GM19240 (cell line): ENCODE measurements around the gene TUBE1.
"Not testable (repeated sequence)": the region's sequence is repeated elsewhere in the genome, so short reads cannot be mapped to it uniquely, and the experiment has no call there.

Experiments
- DNase-seq: peaks from one replicate; pipeline ENCODE4 v3.0.0; 2011; ENCODE audit warnings: low spot score; ENCODE audit not compliant: insufficient read length

Gene TUBE1, protein sequence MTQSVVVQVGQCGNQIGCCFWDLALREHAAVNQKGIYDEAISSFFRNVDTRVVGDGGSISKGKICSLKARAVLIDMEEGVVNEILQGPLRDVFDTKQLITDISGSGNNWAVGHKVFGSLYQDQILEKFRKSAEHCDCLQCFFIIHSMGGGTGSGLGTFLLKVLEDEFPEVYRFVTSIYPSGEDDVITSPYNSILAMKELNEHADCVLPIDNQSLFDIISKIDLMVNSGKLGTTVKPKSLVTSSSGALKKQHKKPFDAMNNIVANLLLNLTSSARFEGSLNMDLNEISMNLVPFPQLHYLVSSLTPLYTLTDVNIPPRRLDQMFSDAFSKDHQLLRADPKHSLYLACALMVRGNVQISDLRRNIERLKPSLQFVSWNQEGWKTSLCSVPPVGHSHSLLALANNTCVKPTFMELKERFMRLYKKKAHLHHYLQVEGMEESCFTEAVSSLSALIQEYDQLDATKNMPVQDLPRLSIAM

DNA sequence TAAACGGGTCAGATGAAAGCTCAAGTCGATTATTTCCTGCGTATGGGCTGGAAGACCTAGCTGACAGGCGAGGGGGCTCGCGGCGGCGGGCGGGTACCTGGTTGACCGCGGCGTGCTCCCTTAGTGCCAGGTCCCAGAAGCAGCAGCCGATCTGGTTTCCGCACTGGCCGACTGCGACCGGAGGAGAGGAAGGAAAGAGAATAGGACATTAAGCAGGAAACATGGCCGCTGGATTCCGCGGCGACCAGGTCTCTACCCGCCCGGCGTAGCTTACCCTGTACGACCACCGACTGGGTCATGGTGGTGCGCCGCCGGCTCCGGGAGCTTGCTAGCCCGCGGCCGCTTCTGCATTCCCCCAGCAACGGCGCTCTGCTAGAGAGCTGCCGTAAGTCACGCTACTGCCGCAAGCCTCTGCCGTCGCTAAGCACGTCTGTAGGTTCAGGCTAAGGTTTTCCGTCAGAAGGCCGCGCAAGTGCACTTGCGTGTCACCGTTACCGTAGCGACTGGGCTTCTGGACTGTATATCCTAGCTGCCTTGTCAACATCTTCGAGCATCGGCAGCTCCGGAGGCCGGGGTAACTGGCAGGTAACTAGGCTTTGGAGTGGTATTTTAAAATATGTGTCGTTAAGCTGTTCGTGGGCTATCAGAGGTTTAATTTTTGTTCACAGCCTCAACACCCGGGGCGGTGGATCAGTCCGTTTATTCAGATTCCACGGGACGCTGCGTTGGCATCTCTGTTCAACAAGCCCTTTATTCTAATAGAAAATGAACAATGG is at the start of gene TUBE1, which contains the start of gene FAM229B:
TSS of gene TUBE1 (minus strand) at position 347 of the 776 bp plus-strand sequence. CDS start at position 299, 48 bp downstream.
TSS of gene FAM229B (plus strand) at position 456 of the 776 bp plus-strand sequence. CDS start 11,693 bp downstream, outside the sequence.
- peak; percentile 56 for DNase-seq

DNA sequence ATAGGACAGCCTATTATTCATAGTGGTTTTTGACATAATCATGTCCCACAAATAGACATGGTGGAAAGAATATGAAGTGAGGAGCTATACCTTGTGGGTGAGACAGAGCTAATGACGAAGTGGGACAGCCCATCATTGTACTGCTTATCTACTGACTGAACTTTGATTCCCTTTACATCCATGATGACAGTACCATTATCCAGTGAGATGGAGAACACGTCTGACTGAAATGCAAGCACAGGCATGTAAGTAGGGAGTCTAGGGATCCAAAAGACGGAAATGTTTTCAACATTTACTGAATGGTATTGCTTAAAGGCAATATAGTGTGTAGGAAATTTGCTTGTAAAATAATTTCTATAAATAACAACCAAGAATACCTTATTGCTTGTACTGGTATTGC is 43.6 kb upstream of the TUBE1 start:
- no peak for DNase-seq

DNA sequence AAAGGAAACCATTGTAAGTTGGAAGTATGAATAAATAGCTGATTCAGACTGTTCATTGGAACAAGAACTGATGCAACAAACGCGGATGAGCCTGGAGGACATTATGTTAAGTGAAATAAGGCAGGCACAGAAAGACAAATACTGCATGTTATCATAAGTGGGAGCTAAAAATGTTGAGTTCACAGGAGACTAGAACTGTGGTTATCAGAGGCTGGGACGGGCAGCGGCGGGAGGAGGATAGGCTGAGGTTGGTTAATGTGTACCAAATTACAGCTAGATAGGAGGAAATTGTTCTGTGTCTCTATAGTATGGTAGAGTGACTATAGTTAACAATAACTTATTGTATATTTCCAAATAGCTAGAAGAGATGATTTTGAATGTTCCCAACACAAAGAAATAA is 40.9 kb upstream of the TUBE1 start:
- DNase-seq, result no peak

DNA sequence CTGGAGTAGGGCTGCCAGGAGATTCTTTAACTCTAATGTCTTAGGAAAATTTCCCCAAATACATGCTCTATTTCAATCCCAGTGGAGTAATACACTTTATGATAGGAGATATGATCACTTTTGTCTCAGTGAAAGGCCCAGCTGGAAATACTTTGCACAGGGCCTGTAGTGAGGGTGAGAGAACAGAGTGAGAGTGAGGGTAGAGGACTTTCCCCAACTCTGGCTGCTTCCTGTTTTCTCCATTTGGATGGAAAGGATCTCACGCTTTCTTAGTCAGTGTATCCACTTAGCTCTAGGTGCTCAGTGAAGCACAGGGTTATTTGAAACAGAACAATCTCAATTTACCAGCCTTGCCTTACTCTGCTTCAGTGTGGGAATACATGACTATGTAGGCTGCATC is 36.7 kb upstream of the TUBE1 start:
- DNase-seq, result no peak

DNA sequence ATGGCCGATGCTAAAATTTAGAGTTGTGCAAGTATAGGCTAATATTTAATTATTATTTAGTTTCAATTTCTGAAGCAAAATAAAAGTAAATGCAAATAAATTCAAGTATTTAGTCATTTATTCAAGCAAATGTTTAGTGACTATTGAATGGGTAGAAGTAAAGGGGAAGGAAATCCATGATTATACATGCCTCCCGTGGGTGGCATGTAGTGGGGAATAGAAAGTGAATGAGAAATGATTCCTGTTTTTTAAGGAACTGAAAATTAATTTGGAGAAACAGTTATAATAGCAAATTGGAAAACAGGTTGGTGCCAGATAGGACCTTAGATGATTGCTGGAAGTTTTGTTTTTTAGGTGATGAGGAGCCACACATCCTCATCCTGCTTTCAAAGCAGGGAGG is 35.5 kb upstream of the TUBE1 start:
- DNase-seq, result no peak

DNA sequence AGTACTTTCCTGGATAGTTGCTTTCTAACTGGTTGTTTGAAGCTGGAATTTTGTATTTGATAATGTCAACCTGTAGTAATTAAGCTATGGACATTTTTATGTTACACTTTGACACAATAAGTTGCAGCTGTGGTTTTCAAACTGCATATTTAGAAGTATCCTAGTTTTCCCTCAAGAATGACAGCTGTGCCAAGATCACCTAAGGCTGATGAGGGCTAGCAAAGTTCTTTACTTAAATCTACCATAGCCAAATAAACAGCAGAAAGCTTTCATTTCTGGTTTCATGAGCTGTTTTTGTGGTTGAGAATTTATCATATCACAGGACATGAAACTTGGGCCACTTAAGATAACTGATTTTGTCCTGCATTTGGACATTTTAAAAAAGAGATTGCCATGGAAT is 30.8 kb upstream of the TUBE1 start:
- DNase-seq, result no peak

DNA sequence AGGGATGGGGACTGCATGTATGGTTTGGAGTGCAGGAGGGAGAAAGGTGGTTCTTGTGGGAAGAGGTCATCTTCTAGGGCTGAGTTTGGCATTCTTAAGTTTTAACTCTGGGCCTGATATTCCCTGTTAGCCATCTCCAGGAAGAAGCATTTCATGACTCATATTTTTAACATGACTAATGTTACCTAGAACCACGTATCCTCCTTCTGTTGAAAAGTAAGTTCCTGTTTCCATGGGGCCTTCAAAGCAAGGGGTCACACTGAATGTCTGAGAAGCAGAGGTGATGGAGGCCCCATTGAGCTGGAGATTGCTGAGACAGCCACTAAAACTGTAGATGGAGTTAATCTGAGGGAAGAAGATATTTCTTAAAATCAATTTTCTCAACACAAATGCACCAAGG is 30.3 kb upstream of the TUBE1 start:
- DNase-seq, result no peak

DNA sequence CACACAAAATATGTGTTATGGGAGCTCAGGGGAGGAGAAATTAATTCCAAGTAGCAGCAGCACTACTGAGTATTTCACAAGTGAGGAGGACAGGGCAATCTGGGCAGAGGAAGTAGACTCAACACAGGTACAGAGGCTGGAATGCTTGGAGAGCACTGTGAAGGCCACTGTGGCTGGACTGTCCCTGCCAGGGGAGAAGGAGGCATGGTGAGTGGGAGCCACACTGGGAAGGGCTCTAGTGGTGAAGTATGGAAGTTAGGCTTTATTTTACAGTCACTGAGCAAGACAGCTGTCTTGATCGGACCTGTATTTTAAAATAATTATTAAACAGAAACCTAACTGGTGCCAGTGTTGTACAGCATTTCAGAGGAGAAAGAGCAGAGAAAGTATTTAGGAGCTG is 28.9 kb upstream of the TUBE1 start:
- DNase-seq, result no peak

DNA sequence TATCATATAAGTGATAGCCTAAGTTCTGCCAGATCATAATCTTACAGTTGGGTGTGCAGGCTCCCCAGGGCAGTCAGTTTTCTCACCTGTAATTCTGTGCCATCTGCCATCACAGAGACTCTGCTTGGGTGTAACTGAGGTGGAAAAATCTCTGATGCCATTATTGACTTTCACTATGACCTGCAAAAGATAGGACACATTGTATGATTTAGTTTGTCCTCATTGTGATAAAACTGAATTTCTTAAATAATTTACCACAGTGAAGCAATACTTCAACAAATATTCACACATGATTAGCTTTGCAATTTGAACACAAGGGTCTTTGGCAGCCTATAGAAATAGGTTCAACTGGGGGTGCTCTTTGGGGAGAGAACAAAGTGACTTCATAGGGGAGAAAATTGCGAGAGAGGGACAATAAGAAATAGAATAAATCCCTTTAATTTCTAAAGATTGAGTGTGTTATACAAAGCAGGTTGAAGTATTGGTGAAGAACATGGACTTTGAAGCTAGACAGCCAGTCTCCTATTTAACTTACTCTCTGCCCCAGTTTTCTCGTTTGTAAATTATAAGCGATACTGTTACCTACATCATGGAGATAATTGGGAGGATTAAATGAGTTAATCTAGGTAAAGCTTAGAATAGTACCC is 27.4 kb upstream of the TUBE1 start:
- DNase-seq, result no peak

DNA sequence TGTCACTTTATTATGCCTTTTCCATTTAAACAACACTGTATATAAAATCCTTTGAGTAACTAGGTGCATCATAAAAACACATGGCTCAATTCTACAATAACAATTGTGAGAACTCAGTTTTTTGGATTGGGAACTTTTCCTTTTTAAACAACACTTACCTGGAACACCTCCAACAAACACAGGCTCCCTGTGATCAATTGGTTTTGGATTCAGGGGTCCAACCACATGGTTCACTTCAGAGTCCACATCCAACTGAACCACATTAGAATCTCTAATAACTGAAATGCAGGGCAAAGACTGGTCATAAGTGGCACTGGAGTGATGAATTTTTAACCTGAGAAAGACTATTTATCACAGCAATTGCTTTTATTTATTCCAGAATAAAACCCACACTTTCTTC is 26.6 kb upstream of the TUBE1 start:
- DNase-seq, result no peak

DNA sequence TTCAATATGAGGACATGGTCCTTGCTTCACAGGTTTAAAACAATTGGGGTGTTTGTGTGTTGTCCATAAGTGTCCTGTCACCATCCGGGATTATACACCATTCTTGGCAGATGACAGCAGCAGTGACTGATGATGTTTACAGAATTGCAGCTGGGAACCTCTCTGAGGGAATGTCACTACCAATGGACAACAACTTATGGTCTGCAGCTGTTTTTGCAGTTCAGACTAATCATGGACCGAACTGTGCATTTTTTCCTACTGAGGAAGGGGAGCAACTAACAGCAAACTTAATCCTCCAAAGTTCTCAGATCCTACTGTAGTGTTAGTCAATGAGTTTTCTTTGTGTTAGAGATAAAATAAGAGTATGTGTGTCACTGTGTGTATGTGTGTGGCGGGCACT is 26.1 kb upstream of the TUBE1 start:
- no peak for DNase-seq

DNA sequence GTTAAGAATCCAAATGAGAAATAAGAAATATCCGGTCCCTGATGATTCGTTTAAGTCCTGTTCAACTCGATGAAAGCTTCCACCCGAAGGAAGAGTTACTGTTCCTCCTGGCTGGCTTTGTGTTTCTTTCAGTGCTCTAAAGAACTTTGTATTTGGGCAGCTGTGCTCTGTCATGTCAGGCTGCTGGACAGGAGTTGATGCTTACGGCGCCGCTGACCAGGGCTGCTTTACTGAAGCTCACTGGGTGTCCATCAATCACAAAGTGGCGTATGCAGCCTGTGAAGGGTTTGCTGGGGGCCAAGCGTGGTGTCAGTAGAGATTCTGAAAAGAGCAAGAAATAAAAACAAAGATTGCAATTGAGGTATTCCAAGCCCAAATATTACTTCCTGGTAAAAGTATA is 22.0 kb upstream of the TUBE1 start:
- DNase-seq, result no peak

DNA sequence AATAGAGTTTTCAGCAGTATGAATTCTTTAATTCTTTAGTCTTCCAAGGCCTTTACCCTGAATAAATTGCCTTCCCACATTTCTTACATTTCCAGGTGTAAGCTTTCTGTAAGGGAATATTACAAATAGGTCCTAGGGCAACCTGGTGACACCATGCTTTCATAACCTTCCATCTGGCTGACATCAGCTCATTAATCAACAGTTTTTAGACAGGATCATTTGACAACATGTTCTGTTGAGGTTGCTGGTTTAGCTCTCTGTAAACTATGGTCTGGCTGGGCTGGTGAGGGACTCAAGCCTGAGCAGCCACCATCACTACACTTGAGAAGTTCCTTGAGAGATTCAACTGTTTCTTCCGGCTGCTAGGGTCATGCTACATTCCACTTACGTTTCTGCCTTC is 19.3 kb upstream of the TUBE1 start:
- no peak for DNase-seq

DNA sequence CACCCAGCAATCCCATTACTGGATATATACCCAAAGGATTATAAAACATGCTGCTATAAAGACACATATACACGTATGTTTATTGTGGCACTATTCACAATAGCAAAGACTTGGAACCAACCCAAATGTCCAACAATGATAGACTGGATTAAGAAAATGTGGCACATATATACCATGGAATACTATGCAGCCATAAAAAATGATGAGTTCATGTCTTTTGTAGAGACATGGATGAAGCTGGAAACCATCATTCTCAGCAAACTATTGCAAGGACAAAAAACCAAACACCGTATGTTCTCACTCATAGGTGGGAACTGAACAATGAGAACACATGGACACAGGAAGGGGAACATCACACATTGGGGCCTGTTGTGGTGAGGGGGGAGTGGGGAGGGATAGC is 18.7 kb upstream of the TUBE1 start:
- DNase-seq, result not testable (repeated sequence)

DNA sequence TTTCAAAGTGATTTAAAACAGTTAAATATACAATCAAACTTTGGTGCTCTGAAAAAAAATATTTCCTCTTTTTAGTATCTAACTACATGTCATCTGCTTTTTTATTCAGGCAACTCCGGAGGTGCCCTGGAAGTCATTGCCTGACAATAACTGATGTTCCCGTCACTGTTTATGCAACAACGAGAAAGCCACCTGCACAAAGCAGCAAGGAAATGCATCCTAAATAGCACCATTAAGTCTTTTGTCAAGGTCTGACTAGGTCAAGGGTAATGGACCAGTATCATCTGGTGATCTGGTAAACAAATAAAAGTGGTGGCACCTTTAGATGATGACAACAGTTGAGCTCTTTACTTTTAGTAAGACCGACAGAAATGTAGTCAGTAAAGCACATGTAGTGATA is 13.3 kb upstream of the TUBE1 start:
- no peak for DNase-seq

DNA sequence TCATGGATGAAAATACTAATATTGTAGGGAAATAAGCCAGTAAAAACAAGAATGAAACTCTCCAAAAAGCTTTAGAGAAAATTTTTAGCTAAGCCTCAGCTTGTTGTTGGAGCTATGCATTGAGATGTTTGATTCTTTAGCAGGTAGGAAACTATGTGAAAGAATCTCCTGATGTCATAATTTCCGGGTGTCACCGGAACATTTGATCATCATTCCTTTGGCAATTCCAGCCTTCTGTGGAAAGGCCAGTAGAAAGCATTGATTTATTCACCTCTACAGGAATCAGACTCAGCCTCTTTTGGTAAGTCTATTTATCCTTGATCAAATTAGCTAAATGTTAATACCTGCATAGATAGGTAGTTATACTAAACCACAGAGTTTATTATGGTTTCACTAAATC is 9.6 kb upstream of the TUBE1 start:
- no peak for DNase-seq

DNA sequence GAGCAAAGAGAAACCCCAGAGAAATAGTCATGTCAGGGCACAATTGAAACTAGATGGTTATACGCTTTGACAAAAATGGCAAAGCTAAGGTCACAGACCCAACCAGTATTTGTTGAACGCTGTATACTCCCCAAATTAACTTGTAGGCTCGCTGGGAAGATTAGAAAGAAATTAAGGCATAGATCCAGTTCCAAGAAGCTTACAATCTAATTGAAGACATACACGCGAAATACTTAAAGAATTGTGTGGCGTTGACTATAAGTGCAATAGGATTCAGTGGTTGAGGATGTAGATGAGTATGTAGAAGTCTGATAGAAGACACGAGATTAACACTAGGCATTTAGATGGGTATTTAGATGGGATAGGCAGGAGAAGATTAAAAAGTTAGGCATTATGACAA is 634 bp upstream of the TUBE1 start:
- DNase-seq, result no peak

DNA sequence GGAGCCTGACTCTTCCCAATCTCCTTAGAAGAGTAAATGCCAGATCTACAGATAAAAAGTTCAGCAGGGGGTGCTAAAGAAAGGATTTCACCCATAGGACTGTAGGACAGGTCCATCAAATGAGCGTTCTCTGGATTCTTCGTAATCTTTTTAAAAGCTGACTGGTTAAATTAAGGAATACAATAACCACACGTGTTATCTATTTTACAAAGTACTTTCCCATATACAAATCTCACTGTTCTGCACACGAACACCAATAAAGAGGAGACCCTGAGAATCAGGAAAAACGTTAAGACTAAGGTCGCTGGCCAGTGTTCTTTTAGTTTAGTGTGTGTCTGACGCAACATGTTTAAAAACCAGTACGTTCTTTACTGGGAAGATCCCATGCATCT is 542 bp downstream of the TUBE1 start:
- DNase-seq, result no peak

DNA sequence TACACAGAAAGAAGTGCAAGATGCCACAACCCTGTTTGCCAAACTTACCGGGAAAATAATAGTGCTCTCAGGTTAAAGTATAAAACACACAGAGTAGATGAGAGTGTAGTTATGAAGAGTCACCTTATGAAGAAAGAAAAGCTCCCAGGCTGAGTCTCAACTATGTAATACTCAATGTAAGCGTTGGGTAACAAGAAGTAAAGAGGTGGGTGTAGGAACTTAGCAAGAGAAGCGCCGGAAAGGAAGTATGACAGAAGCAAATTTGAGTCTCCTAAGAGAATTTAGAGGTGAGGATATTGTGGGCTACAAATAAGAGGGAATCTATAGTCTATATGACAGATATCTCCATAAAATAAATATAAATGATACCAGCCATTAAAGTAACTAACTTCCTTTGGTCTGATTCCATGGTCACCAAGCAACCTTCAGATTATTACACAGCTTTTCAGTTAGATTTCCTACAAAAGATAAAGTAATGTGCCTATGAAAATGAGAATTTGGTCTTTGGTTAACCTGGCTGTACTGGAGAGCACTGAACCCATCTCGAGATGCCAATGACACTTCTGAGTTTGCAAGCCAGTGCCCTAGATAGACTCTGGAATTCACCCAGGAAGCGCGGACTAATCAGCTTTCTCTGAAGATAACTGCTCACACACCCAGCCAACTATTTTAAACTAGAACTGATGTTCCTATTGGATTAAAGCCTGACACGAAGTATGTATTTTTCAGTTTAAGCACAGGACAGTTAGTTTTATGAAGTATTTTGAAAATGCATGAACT is 1.8 kb downstream of the TUBE1 start:
- DNase-seq, result no peak

DNA sequence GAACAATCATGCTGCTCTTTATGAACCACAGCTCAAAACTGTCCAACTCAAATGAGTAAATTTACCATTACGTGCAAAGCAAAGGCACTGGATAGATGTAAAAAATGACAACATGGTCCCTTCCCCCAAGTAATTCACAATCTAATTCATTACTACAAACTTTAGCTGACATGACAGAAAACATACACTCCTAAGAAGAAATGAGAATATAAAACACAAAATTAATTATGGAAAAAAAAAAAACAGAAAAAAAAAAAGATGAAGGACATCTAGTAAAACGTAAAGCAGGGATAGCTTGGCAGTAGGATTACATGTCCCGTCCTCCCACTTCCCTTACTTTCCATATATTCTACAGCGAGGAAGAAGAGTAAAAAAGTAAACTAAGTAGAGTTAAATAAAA is 5.7 kb downstream of the TUBE1 start:
- no peak for DNase-seq

DNA sequence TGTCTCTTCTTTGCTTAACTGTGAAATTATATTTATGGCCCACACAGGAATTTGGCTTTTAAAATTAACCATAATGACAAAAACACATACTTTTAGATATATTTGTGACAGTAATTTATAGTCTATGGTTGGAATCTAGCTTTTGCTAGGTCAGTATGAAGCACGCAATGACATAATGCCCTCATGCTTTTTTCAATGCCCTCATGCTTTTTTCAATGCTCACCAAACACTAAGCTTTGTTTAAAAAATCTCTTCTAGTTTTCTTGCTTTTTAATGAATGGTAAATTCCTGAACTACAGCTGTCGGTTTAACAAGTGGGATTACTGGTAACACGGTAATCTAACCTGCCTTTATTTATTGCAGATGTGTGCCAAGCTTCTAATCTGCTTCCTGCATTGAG is 20.7 kb downstream of the TUBE1 start:
- no peak for DNase-seq
